Prostate gland (tissue), 2 donors: ENCODE data around the gene ELOVL5.

Source experiments
- POLR2A ChIP-seq: fragments of 450-650 bp; IDR thresholded peaks from one replicate; pipeline ENCODE4 v1.6.1; 2016; ENCODE audit warnings: antibody characterized with exemption, mild to moderate bottlenecking
- POLR2AphosphoS5 ChIP-seq: sonication (generic); formaldehyde crosslinking; IDR thresholded peaks from one replicate; pipeline ENCODE4 v1.6.1; 2017; ENCODE audit warnings: antibody characterized with exemption
- TF ChIP-seq, protein P1 (sequence below), 4 experiments: fragments of 200-600 bp in 2 of 4; fragments of 450-650 bp in 2 of 4; sonication (generic) in 2 of 4; IDR thresholded peaks; 1 replicate in 3 of 4; 2 replicates in 1 of 4; pipeline ENCODE4 v1.5.1; 2016 to 2019; ENCODE audit warnings: antibody characterized with exemption in 4 of 4, mild to moderate bottlenecking in 2 of 4, moderate library complexity in 2 of 4

DNA sequence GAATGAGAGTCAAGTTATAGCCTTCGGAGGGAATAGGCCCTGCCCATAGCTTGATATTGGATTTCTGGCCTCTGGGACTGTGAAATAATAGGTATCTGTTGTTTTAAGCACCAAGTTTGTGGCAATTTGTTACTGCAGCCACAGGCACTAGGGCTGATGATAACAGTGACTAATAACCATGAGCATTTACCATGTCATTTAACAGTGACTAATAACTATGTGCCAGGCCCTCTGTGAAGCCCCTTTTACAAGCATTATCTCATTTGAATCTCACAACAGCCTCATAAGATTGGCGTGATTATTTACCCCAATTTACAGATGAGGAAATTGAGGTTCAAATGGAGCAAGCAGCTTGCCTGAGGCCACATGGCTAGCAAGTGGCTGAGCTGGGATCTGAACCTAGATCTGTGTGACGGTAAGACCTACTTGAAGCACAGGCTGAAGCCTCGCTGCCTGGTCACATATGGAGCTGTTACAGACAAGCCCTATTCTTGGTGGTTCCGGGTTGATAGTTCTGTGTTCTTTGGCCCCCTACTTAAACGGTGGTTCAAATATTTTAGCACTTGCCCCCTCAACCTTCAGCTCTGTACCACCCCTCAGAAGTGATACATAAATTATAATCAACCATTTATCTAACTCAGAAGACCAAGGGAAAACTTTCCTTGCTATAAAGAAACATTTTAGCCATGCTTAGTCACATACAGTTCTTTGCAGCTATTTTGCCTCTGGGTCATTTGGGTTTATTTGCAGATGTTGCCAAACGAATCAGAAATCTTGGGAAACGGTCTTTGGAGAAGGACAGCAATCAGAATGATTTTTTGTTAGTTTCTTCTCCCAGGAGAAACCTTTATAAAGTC lies 98.3 kb downstream of the ELOVL5 start:
- TF ChIP-seq, protein P1, sequence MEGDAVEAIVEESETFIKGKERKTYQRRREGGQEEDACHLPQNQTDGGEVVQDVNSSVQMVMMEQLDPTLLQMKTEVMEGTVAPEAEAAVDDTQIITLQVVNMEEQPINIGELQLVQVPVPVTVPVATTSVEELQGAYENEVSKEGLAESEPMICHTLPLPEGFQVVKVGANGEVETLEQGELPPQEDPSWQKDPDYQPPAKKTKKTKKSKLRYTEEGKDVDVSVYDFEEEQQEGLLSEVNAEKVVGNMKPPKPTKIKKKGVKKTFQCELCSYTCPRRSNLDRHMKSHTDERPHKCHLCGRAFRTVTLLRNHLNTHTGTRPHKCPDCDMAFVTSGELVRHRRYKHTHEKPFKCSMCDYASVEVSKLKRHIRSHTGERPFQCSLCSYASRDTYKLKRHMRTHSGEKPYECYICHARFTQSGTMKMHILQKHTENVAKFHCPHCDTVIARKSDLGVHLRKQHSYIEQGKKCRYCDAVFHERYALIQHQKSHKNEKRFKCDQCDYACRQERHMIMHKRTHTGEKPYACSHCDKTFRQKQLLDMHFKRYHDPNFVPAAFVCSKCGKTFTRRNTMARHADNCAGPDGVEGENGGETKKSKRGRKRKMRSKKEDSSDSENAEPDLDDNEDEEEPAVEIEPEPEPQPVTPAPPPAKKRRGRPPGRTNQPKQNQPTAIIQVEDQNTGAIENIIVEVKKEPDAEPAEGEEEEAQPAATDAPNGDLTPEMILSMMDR (IDR thresholded peaks at IDR 0.05): no peak
- TF ChIP-seq POLR2A (no peak), POLR2AphosphoS5 (peak; percentile 6)
